Neural cell (in vitro differentiated cells): ENCODE data around the gene LDLRAD3.
A peak's percentile ranks its signal among the peaks of the same experiment; 100 is the strongest.

Experiments used
- CTCF ChIP-seq: fragments of 450-650 bp; IDR thresholded peaks from 2 replicates; pipeline ENCODE4 v1.5.1; 2014; ENCODE audit warnings: antibody characterized with exemption, mild to moderate bottlenecking, moderate library complexity; ENCODE audit not compliant: poor library complexity, severe bottlenecking
- EP300 ChIP-seq: fragments of 450-650 bp; conservative IDR thresholded peaks from 2 replicates; pipeline ENCODE4 v1.6.1; 2014; ENCODE audit warnings: antibody characterized with exemption, mild to moderate bottlenecking, moderate library complexity; ENCODE audit not compliant: poor library complexity, severe bottlenecking
- POLR2AphosphoS5 ChIP-seq: IDR thresholded peaks from 2 replicates; pipeline ENCODE4 v1.6.1; 2012

GRCh38 chr11:36164506-36165250 is 220.8 kb downstream of the LDLRAD3 start:
- TF ChIP-seq CTCF (no peak), POLR2AphosphoS5 (no peak), EP300 (peak; percentile 33)
